Mononuclear cell (primary cell): ENCODE data around the gene CHRD. TPM values are rescaled to one million over a fixed set of nuclear protein-coding genes. Genes with fewer than 3 reads are reported as not detected.
"Not testable (repeated sequence)": the region's sequence is repeated elsewhere in the genome, so short reads cannot be mapped to it uniquely, and the experiment has no call there.

Experiments used
- H3K27me3 ChIP-seq: 2 replicates; pipeline ENCODE4 v1.6.0; 2011; ENCODE audit warnings: low read length, control low read depth; ENCODE audit not compliant: insufficient read depth
- H3K4me1 ChIP-seq: 2 replicates; pipeline ENCODE4 v1.5.1; 2011; ENCODE audit warnings: mild to moderate bottlenecking, low read length, control low read depth; ENCODE audit not compliant: insufficient read depth
- H3K4me3 ChIP-seq: 2 replicates; pipeline ENCODE4 v1.5.1; 2011; ENCODE audit warnings: mild to moderate bottlenecking, low read length, moderate library complexity
- H3K9me3 ChIP-seq: 2 replicates; pipeline ENCODE4 v1.5.1; 2011; ENCODE audit warnings: low read depth, mild to moderate bottlenecking, control low read depth, low read length
- total RNA-seq: library from RNA; depleted of rRNA; stranded (reverse); fragments of >200 nt; gene quantifications from one replicate; pipeline ENCODE4 v1.2.3, GENCODE V29; 2012

Gene CHRD
- total RNA-seq, 1 donor, result 0.31 TPM

DNA sequence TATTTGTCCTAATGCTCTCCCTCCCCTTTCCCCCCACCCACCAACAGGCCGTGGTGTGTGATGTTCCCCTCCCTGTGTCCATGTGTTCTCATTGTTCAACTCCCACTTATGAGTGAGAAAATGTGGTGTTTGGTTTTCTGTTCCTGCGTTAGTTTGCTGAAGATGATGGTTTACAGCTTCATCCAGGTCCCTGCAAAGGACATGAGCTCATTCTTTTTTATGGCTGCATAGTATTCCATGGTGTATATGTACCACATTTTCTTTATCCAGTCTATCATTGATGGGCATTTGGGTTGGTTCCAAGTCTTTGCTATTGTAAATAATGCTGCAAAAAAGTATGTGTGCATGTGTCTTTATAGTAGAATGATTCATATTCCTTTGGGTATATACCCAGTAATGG lies 53.3 kb downstream of the CHRD start:
- not testable (repeated sequence) for H3K9me3 ChIP-seq, H3K4me3 ChIP-seq, H3K4me1 ChIP-seq, H3K27me3 ChIP-seq

DNA sequence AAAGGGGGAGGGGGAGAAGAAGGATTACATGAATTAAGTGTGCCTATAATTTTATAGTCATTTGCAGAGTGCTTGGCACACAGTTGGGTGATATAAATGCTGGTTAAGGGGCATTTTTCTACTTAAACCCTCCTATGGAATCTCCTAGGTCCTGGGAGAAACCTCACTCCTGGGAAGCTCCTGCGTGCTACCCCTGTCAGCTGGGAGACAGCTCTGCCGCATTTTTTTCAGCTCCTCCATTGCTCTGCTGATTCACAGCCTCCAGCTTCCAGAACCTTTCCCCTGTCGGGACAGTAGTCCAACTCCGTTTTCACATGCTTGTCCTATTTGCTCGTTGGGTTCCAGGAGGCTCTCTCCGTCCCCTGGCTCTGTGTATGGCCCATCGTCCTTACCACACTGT lies 59.2 kb downstream of the CHRD start:
- H3K27me3 ChIP-seq, result no peaks in the 10 kb centered on the region
- H3K4me3 ChIP-seq, result no peak overlapping the region
- no peaks in the 10 kb centered on the region for H3K9me3 ChIP-seq
- no peaks in the 10 kb centered on the region for H3K4me1 ChIP-seq

Other genes starting within 250 kb of the CHRD start
- 41.0 TPM for gene EIF2B5, start 244.7 kb upstream of the CHRD start, total RNA-seq
- gene DVL3, start 224.7 kb upstream of the CHRD start, total RNA-seq, result 18.3 TPM
- gene AP2M1, start 205.2 kb upstream of the CHRD start, total RNA-seq, result 167 TPM
- gene ABCF3, start 193.9 kb upstream of the CHRD start, total RNA-seq, result 39.7 TPM
- gene VWA5B2, start 150.5 kb upstream of the CHRD start, total RNA-seq, result under 0.01 TPM
- gene ALG3, start 131.1 kb upstream of the CHRD start, total RNA-seq, result 14.0 TPM
- 0.52 TPM for gene EEF1AKMT4, start 130.4 kb upstream of the CHRD start, total RNA-seq
- gene CAMK2N2, start 118.5 kb upstream of the CHRD start, total RNA-seq, result not detected
- not detected for gene ECE2, start 104.0 kb upstream of the CHRD start, total RNA-seq
- 119 TPM for gene PSMD2, start 80.8 kb upstream of the CHRD start, total RNA-seq
- 114 TPM for gene EIF4G1, start 65.4 kb upstream of the CHRD start, total RNA-seq
- gene FAM131A, start 42.5 kb upstream of the CHRD start, total RNA-seq, result 5.7 TPM
- gene CLCN2, start 18.4 kb upstream of the CHRD start, total RNA-seq, result 0.63 TPM
- gene POLR2H, start 18.3 kb upstream of the CHRD start, total RNA-seq, result 19.0 TPM
- gene THPO, start 1.8 kb upstream of the CHRD start, total RNA-seq, result not detected
- 1.6 TPM for gene EPHB3, start 181.7 kb downstream of the CHRD start, total RNA-seq